Daoy (cell line): ENCODE data around the gene NKD2. TPM values are rescaled to one million over a fixed set of nuclear protein-coding genes. Genes with fewer than 3 reads are reported as not detected.
"Not testable (repeated sequence)": the region's sequence is repeated elsewhere in the genome, so short reads cannot be mapped to it uniquely, and the experiment has no call there.

ENCODE experiments used
- DNase-seq: peaks from one replicate; pipeline ENCODE4 v3.0.0-alpha.2; 2015; ENCODE audit warnings: low read depth
- total RNA-seq: library from RNA; depleted of rRNA; stranded (reverse); fragments of >200 nt; shearing (Covaris generic); gene quantifications from 2 replicates; pipeline ENCODE4 v1.2.3, GENCODE V29; 2014

Gene NKD2
- total RNA-seq, 1 experiment from 2014 or later, result 1.3 TPM

- no peak for DNase-seq
Observed at GRCh38 chr5:1057485-1058082, 49.0 kb downstream of the NKD2 start.

GRCh38 chr5:1058083-1058945 lies 49.7 kb downstream of the NKD2 start:
- no peak for DNase-seq

- no peak for DNase-seq
Observed at GRCh38 chr5:1058988-1059883, 50.6 kb downstream of the NKD2 start.

DNA sequence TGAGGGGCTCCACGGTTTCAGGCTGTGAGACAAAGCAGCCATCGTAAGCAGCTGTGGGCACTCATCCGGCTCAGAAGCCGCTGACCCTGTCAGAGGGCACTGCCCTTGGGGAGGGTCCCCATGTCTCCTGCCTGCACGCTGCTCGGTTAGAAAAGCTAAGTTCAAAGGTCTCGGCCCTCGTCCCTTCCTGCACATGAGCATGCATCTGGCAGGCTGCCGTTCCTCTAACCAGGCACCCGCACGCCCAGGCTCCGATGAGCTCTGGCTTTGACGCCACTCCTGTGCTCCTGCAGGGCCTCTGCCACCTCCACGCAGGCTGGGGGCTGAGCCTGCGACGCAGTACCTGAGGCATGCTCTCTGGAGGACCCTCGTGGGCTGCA lies 51.3 kb downstream of the NKD2 start:
- DNase-seq, result no peak

- DNase-seq, result no peak
Observed at GRCh38 chr5:1060535-1060981, 52.0 kb downstream of the NKD2 start.

DNA sequence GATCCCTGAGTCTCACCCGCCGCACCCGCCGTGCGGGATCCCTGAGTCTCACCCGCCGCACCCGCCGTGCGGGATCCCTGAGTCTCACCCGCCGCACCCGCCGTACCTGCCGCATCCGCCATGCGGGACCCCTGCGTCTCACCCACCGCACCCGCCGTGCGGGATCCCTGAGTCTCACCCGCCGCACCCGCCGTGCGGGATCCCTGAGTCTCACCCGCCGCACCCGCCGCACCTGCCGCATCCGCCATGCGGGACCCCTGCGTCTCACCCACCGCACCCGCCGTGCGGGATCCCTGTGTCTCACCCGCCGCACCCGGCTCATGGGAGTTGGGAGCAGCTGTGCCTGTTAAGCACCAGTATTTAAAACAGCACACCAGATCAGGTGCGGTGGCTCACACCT lies 52.7 kb downstream of the NKD2 start:
- not testable (repeated sequence) for DNase-seq

DNA sequence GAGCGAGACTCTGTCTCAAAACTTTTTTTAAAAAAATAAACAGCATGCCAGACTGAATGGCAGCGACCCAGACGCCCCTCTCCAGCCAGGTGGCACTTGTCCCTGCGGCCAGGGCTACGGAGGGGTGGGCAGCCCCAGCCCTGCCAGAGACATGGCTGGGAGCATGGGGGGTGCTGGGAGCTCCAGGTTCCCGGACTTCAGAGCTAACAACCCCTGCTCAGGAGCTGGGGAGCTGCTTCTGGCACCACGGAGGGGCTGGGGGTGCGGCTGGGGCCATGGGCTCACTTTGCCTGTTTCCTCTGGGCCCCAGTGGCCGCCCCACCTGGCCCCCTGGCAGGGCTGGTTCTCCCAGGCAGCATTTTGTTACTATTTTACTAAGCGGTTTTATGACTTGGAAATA lies 53.3 kb downstream of the NKD2 start:
- DNase-seq, result no peak

DNA sequence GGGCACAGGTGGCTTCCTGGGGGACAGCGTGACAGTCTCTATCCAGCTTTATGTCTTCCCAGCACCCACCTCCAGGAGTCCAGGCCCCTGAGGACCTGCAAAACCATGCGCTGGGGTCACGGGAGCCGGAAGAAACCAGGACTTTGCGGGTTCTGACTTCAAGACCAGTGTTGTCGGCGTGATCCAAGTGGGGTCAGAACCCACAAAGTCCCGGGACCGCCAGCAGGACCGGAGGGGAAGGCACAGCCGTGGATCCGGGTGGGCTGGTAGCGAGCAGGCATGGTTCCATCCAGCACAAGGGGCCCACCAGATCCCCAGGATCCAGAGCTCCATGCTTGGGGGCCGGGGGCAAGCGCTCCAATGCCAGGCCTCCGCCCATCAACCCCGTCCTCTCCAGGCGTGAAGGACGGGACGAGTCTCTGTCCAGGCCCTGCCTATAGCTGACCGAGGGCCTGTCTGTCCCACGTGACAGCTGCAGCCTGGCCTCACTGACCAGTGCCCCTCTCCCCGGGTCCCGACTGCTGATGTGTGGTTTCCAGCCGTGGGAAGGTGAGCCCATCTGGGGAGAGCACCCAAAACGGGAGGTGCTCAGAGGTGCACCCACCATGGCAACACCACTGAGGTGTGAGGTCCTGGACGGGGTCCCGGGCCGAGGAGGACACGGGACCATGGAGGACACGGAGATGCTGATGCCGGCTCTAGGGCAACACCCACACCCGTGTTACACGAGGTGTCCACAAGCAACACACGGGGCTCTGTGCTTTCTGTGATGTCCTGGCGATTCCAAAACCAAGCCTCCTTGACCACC lies 54.4 kb downstream of the NKD2 start:
- no peak for DNase-seq

DNA sequence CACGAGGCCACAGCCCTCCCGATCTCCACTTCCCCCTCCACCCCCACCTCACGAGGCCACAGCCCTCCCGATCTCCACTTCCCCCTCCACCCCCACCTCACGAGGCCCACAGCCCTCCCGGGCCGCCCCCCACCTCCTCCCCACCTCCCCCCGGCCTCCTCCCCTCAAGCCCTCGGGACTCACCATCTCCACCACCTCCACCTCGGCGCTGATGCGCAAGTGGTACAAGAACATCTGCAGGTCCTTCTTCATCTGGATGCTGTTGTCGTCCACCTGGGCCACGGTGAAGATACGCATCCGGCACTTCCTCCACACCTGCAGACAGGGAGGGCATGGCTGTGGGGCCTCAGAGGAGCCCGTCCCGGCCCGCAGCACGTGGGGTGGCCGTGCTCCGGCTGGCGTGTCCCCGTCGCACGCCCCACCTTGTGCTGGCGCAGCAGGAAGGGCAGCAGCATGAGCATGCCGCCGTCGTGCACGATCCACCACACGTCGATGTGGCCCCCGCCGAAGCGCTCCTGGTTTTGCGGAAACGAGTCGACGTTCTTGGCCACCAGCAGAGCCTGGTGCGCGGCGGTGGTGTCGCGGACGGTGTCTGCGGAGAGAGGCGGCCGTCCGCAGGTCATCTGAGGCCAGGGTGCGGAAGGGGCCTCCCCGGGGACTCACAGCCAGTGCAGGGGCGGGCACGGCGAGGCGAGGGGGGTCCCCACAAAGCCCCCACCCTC lies 55.2 kb downstream of the NKD2 start:
- no peak for DNase-seq

DNA sequence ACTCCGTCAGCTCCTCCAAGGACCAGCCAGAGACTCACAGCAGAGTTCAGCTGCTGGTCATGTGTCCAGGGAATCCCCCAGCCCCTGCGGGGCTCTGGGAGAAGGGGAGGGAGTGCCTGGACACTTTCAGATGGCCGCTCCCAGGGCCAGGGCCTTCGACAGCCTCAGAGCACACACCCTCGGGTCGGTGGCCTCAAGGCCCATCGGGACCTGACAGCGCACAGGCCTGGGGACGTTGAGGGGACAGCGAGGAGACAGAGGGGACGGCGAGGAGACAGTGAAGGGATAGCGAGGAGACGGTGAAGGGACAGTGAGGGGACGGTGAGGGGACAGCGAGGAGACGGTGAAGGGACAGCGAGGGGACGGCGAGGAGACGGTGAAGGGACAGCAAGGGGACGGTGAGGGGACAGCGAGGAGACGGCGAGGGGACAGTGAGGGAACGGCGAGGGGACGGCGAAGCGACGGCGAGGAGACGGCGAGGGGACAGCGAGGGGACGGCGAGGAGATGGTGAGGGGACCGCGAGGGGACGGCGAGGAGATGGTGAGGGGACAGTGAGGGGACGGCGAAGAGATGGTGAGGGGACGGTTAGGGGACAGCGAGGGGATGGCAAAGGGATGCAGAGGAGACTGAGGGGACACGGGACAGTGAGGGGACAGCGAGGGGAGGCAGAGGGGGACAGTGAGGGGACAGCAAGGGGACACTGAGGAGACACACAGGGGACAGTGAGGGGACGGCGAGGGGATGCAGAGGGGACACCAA lies 56.0 kb downstream of the NKD2 start:
- no peak for DNase-seq

GRCh38 chr5:1065143-1065750 lies 56.6 kb downstream of the NKD2 start:
- DNase-seq, result no peak

DNA sequence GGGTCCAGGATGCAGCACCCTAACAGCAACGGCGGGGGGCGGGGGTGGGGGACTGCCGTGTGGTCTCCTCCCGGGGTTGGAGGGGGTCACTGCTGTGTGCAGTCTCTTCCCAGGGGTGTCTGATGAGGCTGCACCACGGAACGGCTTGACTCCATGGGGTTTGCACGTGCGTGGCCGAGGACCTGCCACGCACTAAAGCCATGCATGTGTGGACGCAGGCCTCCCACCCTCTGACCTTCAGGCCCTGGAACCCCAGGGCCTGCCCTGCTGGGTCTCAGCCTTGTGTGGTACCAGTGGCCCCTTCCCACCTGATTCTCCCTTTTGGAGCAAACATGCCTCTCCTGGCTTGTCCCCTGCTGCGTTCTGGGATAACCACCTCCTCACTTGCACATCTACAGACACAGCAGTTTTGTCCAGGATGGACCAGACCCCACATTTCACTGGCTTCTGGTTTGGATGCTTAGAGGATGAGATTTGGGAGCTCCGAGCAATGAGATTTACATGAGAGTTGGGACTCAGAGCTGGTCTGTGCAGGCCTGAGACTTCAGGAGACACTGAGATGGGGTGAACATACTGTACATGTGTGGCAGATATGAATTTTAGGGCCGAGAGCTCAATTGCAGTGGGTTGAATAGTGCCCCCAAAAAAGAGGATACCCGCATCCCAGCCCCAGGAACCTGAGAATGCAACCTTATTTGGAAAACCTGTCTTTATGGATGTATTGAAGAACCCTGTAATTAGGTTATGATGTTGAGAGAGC lies 57.5 kb downstream of the NKD2 start:
- no peak for DNase-seq

DNA sequence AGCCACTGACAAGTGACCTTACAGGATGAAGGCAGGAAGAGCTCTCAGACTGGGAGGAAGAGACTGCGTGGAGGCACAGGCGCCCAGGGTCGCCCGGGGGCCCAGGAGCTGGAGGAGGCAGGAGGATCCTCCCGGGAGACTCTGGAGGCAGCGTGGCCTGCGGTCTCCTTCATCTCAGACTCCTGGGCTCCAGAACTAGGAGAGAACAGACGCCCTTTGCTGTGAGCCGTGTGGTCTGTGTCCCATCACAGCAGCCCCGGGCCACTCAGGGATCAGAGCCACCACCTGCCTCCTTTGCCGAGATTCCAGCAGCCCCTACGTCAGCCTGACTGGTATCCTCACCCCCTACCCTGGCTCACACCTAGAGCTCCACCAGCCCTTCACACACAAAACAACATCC lies 58.1 kb downstream of the NKD2 start:
- DNase-seq, result no peak

DNA sequence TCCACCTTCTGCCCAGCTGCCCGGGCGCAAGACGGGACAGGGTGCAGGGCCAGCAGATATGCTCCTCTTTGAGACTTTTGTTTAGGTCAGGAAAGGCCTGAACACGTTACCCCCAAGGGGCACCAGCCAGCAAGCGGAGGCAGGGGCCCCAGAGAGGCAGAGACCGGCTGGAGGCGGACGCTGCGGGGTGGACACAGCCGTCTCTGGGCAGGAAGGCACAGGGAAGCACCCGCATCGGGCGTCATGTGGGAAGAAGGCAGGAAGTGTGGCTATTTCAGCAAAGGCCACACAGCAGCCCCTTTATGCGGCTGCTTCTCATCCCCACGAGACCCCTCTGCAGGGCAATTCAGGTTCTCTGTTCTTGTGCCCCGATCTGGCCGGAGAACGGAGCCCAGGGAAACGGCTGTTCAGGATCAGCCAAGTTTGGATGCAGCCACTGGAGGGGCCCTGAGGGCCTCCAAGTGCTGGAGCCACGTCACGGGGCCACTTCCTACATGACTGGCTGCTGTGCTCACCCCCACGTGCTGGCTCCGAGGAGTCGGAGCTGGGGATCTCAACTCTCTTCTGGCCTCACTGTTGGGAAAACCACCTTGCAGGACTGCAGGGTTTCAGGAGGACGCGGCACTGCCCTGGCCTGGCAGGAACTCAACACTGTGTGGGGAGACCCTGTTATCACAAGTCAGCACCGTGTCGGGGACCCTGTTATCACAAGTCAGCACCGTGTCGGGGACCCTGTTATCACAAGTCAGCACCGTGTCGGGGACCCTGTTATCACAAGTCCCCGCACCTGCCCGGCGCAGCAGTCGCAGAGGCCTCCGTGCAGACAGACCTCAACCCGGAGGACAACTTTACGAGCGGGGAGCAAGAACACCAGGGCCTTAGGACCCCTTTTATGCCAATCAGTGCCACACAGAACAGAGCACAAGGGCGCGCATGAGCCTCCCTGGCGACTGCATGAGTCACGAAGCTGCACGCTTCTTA lies 58.8 kb downstream of the NKD2 start:
- DNase-seq, result no peak

DNA sequence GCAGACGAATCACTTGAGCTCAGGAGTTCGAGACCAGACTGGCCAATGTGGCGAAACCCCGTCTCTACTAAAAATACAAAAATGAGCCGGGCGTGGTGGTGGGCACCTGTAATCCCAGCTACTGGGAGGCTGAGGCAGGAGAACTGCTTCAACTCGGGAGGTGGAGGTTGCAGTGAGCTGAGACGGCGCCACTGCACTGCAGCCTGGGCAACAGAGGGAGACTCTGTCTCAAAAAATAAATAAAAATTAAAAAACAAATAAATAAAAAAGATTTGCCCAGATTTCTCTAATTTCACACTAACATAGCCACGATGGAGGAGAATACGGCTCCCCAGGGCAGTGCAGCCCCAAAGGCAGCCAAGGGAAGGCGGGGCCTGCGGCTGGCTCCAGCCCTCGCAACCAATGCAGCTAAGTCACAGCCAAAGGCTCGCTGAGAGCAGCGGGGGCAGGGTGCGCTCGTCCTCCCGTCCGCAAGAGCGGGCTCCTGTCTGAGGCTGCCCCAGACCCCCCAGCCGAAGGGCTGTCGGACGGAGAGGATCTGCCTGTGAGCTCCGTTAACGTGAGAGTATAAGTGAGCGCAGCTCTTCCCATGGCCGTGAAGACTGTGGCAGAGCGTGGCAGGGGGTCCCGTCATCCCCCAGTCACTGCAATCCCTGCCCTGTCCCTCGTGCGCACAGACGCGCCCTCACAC lies 59.7 kb downstream of the NKD2 start:
- no peak for DNase-seq

DNA sequence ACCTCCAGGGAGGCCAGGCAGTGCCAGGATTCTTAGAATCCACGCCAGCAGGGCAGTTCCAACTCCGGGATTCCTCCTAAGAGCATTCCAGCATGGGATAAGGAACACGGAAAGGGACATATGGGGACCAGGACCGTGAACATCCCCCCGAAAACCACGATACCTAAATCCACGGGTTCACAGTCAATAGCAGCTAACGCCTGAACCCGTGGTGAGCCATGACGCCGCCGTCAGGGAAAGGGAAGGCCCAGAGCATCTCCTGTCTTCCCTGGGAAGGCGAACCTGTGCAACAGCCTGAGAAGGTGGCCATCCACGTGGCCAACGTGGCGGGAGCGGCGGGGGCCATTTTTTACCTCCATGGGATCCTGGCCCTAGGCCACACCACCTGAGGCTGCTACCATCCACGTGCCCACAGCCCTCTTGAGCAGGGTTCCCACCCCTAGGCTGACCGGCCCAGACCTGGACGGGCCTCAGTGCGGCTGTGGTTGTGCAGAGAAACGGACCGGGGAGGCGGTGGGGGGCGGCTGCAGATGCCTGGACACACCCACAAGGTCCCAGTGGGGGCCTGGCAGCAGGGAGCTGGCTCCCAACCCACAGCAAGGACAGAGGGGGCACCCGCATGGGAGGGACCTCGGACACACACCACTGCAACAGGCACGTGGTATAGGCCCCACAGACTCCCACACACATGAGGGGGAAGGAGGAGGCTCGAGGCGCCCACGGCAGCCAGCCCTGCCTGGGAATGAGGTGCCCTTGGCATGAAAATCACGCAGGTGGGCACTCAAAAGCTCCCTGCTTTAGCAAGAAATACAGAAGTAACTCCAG lies 60.5 kb downstream of the NKD2 start:
- DNase-seq, result no peak
